Activated naive CD8-positive, alpha-beta T cell treated with anti-CD3 and anti-CD28 coated beads, Interleukin-2, amount 50 U/mL, for 16 hours (primary cell): ENCODE data around the gene HOXC11.

ENCODE experiments used
- DNase-seq: peaks from one replicate; pipeline ENCODE4 v3.0.0-alpha.2; 2020; ENCODE audit warnings: low read depth, low spot score

HOXC11 gene

DNA sequence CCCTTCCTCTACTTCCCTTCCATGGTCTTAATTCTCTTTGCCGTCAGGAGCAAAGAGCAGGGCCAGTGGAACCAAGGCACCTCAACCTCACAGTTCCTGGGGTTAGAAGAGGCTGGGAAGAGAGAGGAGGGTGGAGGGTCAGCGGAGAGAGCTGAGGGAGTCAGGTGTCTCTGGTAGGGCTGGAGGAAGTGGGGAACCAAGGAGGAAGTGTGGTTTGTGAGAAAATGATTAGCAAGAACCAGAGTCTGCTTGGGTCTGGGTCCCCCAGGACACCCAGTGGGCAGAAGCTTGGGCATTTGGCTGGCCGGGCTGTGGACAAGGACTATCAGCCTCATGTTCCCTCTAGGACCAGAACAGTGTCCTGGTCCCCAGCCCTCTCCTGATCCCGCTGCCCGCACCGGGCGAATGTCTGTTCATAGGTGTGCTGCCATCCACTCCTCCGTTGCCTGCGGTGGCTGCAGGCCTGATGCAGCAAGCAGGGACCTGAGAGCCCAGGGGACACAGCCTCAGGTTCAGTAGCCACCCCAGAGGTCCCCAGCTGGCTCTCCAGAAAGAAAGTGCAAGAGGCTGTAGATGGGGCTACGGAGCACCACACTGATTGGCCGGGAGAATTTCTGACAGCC is 15.9 kb upstream of the HOXC11 start:
- no peak for DNase-seq

GRCh38 chr12:53958128-53958527 is 14.8 kb upstream of the HOXC11 start:
- DNase-seq, result no peak

DNA sequence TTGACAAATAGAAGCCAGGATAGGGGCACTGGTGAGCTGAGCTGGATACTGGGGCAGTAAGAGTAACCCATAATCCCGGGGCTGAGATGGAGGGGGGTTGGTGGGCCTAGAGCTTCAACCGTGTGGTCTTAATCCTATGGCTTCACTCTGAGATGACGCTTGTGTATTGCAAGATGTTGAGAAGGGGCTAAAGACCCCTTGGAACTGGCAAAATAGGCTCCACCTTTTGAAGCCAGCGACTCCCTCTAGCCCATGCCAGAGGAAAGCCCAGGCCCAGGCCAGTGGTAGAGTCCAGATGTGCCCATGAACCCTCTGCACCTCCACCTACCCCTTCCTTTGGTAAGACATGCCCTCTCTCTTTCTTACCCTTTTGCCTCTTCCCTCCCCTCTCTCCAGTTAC is 13.6 kb upstream of the HOXC11 start:
- no peak for DNase-seq

GRCh38 chr12:53960187-53961024 is 12.5 kb upstream of the HOXC11 start:
- no peak for DNase-seq

GRCh38 chr12:53961025-53961761 is 11.7 kb upstream of the HOXC11 start:
- no peak for DNase-seq

GRCh38 chr12:53963005-53963404 is 9.9 kb upstream of the HOXC11 start:
- DNase-seq, result no peak

DNA sequence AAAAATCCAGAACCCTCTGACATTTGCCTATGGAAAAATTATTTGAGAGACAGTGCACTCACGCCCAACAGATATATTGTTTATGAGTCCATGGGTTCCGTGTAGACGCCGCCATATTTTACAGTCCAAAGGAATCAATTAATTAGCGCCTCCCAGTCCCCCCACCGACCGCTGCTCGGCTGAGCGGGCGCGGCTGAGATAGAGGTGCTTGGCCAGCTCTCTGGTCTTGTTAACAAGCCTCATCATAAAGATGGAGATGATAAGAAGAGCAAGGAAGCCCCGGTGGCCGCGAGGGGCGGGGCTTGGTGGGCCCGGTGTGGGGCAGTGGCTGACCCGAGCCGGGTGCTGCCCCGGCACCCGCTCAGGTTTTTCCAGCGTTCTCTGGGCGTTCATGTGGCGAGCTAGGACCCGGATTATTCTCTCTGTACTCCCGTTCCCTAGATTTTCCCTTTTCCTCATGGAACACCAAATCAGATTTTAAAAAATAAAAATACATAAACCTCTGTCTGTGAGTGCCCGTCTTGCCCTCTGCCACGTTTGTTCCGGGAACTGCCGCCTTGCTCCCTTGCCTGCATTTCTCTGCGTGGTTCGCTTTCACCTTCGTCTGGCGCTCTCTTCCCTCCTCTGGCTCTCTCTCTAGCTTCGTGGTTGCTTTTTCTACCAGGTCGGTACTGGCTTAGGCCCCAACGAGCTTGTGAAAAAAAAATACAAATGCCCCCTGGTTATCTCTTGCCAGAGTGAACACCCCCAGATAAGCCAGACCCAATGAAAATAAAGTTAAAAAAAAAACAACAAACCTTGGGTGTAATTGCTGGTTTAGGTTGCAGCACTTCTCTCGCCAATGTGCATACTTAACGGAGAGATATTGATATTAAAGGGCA is 9.3 kb upstream of the HOXC11 start:
- DNase-seq, result no peak

GRCh38 chr12:53964315-53964713 is 8.6 kb upstream of the HOXC11 start:
- no peak for DNase-seq

- no peak for DNase-seq
Measured at GRCh38 chr12:53965281-53966084, 7.4 kb upstream of the HOXC11 start.

- DNase-seq, result no peak
Measured at GRCh38 chr12:53966085-53966384, 6.9 kb upstream of the HOXC11 start.

DNA sequence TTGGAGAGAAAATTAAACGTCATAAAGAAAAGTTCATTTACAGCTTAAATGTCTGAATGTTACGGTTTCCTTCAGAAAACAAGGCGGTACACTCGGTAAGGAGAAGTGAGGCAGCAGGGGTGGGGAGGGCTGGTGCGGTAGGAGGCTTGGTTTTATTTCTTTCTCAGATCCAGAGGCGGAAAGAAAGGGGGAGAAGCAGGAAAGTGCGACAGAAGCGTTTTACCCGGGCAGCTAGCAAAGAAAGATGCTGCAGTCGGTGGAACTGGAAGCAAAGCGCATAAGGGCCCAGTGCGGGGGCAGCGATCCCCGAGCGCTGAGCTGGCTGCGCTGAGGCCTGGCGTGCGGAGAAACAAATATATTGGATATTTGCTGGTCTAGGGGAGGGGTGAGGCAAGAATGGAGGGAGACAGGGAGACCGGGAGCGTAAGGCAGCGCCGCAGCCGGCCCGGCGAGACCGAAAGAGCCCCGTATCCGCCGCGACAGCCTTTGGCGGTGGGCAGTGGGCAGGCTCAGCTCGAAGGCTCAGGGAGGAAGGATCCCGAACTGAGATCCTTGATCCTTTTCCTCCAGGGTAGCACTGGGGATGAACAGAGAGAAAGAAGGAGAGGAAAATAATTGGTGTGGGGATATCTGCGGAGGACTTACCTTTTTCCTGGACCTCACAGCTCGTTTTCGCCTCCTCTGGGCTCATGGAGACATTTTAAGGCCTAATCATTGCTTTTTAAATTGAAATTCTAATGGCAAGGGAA is 6.4 kb upstream of the HOXC11 start:
- no peak for DNase-seq

DNA sequence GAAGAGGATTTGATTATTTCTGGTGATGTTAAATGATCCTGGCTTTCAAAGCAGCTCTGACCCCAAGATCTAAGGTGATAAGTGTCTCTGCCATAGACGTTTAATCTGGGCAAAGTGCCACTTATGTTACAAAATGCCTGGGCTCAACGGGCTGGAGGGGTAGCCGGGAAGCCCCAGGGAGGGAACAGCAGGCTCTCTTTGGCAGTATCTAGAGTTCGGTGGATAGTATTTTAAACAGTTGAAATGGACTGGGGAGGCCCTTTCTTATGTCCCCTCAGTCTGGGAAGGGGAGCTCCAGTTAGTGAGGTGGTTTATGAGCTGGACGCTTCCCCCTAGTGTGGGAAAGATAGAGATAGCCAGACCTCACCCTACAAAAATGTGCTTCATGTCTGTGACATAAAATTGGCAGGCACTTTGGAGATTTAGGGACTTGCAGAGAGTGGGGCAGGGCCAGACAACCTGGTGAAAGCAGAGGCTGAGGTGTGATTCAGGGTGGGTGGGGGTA is 5.5 kb upstream of the HOXC11 start:
- no peak for DNase-seq

GRCh38 chr12:53968214-53969127 is 4.5 kb upstream of the HOXC11 start:
- no peak for DNase-seq

GRCh38 chr12:53969588-53970259 is 3.2 kb upstream of the HOXC11 start:
- no peak for DNase-seq

- no peak for DNase-seq
Measured at GRCh38 chr12:53970451-53970850, 2.5 kb upstream of the HOXC11 start.

DNA sequence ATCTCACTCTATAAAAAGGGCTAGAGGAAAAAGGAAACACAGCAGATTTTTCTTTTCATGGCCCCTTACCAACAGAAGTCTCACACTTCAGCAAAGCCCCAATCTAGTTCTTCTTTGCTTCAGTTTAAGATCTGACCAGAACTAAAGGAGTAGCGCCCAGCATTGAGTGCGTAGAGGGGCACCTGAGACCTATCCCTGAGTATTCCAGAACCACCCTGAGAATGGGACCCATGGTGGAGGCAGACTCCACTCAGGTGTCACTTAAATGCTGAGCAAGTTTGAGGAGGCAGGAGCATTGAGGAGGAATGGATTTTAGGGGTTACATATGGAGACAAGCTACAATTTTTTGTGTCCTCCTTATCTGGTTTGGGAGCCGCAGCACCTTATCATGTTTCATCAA is 1.8 kb upstream of the HOXC11 start:
- DNase-seq, result no peak

DNA sequence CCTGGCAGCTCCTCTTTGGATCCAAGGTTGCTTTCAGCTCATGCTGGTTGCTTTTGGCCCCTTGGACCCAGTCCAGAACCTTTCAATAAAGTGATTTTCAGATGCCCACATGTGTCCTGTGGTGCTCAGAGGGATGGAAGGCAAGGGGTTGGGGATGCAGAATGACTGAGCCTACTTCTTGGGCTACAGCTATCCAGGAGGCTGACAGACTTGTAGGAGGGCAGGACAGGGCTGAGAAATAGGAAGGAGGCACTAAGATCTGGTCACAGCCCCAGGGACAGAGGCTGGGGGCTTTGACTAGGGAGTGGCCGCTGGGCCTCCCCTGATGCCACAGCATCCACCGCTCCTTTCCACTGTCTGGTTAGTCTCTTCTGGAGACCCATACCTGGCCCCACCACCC is 1.2 kb upstream of the HOXC11 start:
- no peak for DNase-seq

DNA sequence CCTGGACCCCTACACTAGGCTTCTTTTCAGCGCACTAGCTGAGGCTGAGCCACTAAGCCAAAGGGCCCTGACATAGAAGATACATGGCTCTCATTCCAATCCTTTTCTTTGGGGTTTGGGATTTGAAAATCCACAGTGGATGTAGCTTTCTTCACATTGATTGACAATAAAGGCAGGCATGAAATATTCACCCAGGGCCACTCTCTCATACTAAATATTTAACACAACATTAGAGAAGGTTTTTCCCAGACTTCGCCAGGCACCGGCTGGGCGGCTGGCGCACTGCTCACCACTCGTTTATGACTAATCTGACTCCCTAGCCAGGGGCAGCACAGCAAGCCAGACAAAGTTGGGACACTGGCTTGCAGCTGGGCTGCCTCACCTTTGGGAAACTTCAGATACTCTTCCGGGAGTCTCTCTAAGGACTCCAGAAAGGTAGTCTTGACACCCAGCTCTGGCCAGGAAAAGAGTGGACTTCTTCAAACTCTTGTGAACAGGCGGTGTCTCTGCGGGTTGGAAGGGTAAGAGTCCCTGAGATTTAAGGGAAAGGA is 699 bp upstream of the HOXC11 start:
- no peak for DNase-seq
